Stimulated activated CD4-positive, alpha-beta T cell treated with anti-CD3 and anti-CD28 coated beads, TNF-alpha, amount 100 ng/mL, for 1 hour (primary cell): Measurements from ENCODE around the gene ZSCAN12.
A peak's percentile ranks its signal among the peaks of the same experiment; 100 is the strongest.

Experiments
- DNase-seq, 3 donors: peaks; one replicate each; pipeline ENCODE4 v3.0.0-alpha.2; 2020; ENCODE audit warnings: low read depth in 3 of 3, low spot score in 1 of 3

The ZSCAN12 gene

DNA sequence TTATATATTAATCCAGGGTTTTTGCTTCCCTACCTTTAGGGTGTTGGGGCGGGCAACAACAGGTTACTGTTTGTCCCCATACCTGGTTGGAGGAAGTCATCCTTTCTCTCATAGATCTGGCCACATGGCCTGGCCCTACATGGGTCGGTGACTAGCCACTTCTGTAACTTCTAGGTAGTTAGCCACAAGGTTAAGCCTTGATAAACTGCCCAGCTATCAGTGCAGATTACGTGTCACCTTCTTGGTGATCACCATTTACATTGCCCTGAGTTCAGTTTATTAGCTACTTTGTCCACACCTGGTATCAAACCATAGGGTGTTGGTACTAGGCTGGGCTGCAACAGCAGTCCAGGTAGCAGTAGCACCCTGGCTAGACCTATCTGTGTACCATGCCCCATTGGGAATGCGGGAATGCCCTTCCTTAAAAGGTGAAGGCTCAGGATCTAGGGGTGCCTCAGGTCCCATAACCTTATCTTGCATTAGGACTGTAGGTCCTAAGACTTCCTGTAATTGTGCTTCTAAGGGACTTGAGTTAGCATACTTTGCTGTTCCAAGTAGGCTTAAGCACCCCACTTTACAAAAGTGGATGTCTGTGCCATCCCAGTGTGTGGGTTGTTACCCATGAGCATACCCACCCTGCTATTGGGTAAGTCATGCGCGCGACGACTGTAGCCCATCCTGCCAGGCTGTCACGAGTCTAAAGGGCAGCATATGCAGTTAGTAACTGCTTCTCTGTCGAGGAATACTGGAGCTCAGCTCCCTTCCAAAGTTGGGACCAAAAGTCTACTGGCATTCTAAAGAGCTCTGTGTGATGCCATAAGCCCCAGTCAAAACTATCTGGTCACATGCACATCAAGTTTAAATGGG is 44.6 kb downstream of the ZSCAN12 start:
- DNase-seq, result no peak

DNA sequence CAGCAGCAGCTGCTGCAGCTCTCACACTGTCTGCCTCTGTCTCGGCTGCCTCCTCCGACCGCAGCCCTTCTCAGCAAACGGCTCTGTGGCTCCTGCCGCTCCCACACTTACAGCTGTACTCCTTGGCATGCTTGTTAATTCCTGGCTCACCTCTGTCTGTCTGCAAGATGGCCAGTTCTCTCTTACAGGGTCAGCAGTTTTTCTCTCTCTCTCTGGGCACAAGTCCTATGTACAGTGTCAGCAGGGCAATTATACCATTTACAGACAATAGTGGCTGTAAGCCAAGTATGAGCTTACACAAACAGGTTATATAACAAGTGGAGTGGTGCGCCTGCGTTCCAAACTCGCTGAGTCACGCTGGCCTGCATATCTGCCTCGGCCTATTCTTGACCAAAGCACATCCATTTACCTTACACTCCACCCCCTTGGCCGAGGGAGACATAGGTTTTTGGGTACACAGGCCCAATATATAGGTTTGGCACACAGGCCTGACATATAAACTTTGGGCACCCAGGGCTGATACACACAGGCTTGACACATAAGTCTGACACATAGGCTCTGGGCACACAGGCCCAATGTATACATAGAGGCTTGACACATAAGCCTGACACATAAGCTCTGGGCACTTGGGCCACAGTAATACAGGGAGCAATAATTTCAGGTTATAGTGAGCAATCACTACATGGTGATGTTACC is 45.4 kb downstream of the ZSCAN12 start:
- no peak for DNase-seq

DNA sequence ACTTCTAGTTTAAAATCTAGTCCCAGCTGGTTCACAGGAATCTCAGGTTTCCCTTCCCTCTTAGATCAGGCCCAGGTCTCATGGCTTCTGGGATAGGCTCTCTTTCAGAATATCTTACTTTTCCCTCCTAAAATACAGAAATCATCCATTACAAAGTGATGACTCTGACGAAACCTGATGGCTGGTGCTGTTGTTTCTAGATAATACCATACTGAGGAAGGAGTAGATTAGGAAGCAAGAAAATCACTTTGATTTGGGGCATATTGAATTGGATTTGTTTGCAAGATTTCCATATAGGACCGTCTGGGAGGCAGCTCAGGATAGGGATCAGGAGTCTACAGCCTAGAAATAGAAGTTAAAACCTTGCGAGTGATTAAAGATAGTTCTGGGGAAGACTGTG is 46.2 kb downstream of the ZSCAN12 start:
- DNase-seq, result no peak

DNA sequence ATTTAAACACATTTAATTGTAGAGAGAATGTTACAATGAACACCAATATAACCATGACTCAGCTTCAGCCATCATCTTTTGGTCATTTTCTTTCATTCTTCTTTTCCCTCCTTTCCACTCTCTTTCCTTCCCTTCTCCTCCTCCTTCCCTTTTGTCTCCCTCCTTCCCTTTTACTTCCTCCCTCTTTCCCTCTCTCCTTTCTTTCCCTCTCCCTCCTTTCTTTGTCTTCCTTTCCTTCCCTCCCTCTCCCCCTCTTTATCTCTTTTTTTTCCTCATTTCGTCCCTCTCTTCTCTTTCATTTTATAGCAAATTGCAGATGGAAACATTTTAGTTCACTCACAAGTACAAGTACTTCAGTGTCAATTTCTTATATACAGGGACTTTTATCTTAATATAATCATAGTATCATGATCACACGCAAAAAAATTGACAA is 48.0 kb downstream of the ZSCAN12 start:
- DNase-seq, result no peak

GRCh38 chr6:28351087-28351486 is 48.5 kb downstream of the ZSCAN12 start:
- DNase-seq, result no peak

DNA sequence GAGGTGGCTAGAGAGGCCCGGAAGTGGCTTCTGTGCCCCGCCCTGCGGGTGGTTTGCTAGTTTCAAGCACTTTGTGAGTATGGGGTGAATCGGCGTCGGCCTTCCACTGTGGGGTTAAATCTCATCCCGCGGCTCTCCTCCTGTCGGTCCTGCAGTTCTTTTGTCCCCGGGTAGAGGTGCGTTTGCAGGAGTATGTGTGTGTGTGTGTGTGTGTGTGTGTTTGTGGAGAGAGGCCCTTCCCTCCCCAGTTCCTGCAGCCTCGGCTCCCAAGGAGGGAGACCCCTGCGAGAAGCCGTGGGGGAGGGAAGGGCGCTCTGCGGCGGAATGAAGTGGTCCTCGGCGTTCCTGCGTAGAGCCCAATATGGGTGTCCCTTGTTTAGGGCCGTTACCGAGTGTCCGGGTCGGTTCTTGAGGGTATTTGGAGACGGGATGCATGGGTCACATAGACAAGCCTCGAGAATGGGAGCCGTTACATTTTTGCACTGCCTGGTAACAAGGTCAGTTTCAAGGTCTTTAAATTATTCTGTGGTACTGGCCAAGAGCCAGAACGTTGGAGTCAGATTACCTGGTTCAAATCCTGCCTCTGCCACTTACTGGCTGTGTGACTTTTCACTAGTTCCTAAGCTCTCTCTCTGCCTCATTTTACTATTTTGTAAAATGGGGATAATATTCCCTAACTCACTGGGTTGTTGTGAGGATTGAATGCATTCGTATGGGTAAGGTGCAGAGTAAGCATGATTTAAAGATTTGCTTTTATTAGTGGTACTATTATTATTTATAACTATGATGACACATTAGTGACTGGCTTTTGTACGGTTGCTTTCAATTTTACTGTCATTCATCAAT is 49.4 kb downstream of the ZSCAN12 start, which contains the start of gene ZKSCAN3:
Gene ZKSCAN3, plus strand, starts transcription at position 56 of the 846 bp plus-strand sequence. CDS start 9,640 bp downstream, outside the sequence.
- peak; percentile 52 to 72 (median 63) for DNase-seq

- DNase-seq, result no peak
These were observed 50.1 kb downstream of the ZSCAN12 start for GRCh38 chr6:28349344-28349891.

- DNase-seq, result no peak
These were observed 52.4 kb downstream of the ZSCAN12 start for GRCh38 chr6:28347119-28347518.

GRCh38 chr6:28345201-28345600 is 54.3 kb downstream of the ZSCAN12 start:
- no peak for DNase-seq

- DNase-seq, result no peak
These were observed 55.5 kb downstream of the ZSCAN12 start for GRCh38 chr6:28343898-28344677.

DNA sequence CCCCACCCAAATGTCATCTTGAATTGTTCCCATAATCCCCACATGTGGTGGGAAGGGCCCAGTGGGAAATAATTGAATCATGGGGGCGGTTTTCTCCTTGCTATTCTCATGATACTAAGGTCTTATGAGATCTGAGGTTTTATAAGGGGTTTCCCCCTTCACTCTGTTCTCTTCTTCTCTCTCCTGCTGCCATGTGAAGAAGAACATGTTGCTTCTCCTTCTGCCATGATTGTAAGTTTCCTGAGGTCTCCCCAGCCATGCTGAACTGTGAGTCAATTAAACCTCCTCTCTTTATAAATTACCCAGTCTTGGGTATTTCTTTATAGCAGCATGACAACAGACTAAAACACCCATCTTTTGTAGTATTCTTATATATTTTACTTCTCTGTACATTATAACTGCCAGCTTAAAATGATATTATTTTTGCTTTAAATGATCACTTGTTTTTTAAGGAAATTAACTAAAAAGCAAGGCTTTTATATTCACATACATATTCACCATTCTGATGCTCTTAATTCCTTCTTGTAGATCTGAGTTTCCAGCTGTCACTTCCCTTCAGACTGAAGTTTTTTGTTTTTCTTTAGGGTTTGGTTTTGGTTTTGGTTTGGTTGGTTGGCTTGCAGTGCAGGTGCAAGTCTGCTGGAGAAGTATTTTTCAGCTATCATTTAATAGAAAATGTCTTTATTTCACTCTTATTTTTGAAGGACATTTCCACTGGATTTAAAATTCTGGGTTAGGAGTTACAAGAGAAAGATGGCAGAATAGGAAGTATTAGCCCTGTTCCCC is 59.0 kb downstream of the ZSCAN12 start:
- DNase-seq, result no peak

DNA sequence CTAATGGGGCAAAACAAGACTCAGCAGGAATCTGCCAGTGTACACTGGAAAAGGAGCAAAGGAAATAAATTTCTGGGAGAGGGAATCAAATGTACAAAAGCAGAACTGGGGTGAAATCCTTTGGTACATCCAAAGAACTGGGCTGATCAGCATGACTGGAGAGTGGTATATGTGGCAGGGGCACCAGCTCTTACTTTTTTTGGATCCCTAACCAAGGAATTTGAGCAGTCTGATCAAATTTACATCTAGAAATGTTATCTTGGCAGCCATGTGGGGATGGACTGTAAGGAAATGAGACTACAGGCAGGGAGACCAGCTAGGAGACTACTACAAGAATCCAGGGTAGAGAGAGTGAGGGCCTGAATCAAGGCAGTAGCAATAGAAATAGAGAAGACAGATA is 62.4 kb downstream of the ZSCAN12 start:
- DNase-seq, result no peak

GRCh38 chr6:28336284-28337120 is 63.0 kb downstream of the ZSCAN12 start:
- DNase-seq, result no peak

GRCh38 chr6:28335564-28336283 is 63.8 kb downstream of the ZSCAN12 start, which contains the start of gene ZSCAN31:
Gene ZSCAN31, minus strand, starts transcription at chr6:28336148. Its CDS starts 6,465 bp downstream, at chr6:28329683.
- peak; percentile 47 to 60 (median 51) for DNase-seq

DNA sequence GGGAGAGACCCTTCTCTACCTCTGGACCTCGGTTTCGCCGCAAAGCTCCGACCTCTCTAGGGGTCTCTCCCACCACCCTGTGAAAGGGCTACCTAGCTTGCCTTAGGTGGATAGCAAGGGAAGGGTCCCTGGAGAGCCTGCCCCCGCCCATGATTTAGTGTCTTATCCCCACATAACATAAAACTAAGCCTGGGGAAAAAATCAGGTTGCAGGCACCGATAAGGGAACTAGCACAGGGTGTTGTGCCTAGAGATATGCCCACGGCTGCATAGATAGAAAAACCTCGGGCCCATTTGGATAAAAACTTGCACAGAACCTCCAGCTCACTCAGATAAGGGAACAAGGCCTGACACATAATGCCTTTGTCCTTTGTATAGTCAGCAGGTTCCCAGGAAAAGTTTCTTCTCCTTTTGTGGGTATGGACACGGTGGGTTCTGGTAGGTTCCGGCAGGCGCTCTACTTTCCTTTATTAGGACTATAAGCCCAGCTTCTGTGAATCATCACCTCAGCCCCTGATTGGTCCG is 64.4 kb downstream of the ZSCAN12 start:
- DNase-seq, result no peak

DNA sequence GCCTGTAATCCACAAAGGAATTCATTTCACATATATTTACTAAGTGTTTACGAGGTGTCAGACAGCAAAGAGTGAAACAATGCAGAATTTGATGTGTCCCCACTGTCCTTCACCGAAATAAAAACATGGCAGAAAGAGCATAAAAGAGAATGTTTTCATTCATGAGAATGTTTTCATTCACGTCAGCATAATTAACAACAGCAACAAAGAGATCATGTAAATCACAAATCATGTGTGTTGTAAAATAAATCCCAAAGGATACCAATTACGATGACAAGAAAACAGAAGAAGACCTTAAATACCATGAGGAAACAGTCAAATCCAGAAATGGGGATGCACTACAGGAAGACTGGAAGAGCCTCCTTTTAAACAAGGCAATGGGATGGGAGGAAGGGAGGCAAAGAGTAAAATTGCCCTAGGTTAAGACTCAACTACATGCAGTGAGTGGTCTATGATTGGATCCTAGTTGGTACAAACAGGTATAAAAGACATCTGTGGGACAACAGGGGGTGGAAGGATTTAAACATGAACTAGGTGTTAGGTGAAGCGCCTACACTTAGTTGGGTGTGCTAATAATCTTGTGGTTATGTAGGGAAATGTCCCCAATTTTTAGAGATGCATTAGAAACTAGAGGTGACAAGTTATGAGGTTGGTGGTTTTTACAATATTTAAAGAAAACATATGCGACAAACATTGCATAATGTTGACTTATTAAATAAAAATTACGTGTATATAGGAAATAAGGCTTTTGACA is 65.1 kb downstream of the ZSCAN12 start:
- DNase-seq, result no peak

DNA sequence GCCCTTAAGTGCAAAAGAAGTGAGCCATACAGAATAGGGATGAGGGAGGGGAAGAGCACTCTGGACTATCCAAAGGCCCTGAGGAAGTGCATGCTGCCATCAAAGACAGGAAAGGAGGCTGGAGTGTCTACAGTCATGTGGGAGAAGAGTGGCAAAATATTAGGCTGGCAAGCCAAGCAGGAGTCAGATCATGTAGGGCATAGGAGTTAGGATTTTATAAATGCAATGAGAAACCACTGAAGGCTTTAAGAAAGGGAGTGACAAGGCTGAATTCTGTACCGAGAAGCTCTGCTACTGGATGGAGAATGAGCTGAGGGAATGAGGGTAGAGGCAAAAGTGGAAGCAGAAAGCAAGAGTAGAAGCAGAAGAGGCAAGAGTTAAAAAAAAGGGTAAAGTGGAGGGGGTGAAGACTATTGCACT is 65.9 kb downstream of the ZSCAN12 start:
- DNase-seq, result no peak
